Prostate gland (tissue), 2 donors: ENCODE measurements around the gene CBX2. TPM values are rescaled to one million over a fixed set of nuclear protein-coding genes. Genes with fewer than 3 reads are reported as not detected.
A peak's percentile ranks its signal among the peaks of the same experiment; 100 is the strongest.

Experiments
- DNase-seq: peaks from one replicate; pipeline ENCODE4 v3.0.0-alpha.2; 2019; ENCODE audit warnings: low spot score
- H3K27ac ChIP-seq, 2 donors: fragments of 200-600 bp; sonication (generic); 2 replicates each; pipeline ENCODE4 v1.5.1; 2017 to 2019
- H3K27me3 ChIP-seq: fragments of 200-600 bp; sonication (generic); replicated peaks from 2 replicates; pipeline ENCODE4 v1.5.1; 2019; ENCODE audit not compliant: insufficient read depth
- H3K36me3 ChIP-seq, 2 donors: fragments of 200-600 bp; sonication (generic); 1 replicate in 1 of 2; 2 replicates in 1 of 2; pipeline versions ENCODE4 v1.5.1 to v1.8.1; 2017 to 2019
- H3K4me1 ChIP-seq: fragments of 200-600 bp; sonication (generic); replicated peaks from 2 replicates; pipeline ENCODE4 v1.5.1; 2019
- H3K4me3 ChIP-seq, 2 donors: fragments of 200-600 bp; sonication (generic); 2 replicates each; pipeline ENCODE4 v1.5.1; 2017 to 2019
- H3K9me3 ChIP-seq: fragments of 200-600 bp; sonication (generic); 2 replicates; pipeline ENCODE4 v1.5.1; 2017
- POLR2A ChIP-seq: fragments of 450-650 bp; IDR thresholded peaks from one replicate; pipeline ENCODE4 v1.6.1; 2016; ENCODE audit warnings: antibody characterized with exemption, mild to moderate bottlenecking
- POLR2AphosphoS5 ChIP-seq: sonication (generic); formaldehyde crosslinking; IDR thresholded peaks from one replicate; pipeline ENCODE4 v1.6.1; 2017; ENCODE audit warnings: antibody characterized with exemption
- WGBS: methylation state at CpG from one replicate; pipeline ENCODE4 v1.1.5; 2018; 5-methylcytosine and 5-hydroxymethylcytosine counted together
- intact Hi-C: fragments of 100-400 bp; cut with DNase I; formaldehyde crosslinking; loops from one replicate; pipeline ENCODE4 v1.14.2; 2022
- total RNA-seq, 2 donors: library from RNA; depleted of rRNA; stranded (reverse); fragments of >200 nt; gene quantifications; one replicate each; pipeline ENCODE4 v1.1.0, GENCODE V29; 2016
- TF ChIP-seq, protein P1 (sequence below), 4 experiments: fragments of 200-600 bp in 2 of 4; fragments of 450-650 bp in 2 of 4; sonication (generic) in 2 of 4; IDR thresholded peaks; 1 replicate in 3 of 4; 2 replicates in 1 of 4; pipeline ENCODE4 v1.5.1; 2016 to 2019; ENCODE audit warnings: antibody characterized with exemption in 4 of 4, mild to moderate bottlenecking in 2 of 4, moderate library complexity in 2 of 4

The CBX2 gene
- total RNA-seq, 2 donors from 2014 or later = 2.0 to 17.0 TPM

DNA sequence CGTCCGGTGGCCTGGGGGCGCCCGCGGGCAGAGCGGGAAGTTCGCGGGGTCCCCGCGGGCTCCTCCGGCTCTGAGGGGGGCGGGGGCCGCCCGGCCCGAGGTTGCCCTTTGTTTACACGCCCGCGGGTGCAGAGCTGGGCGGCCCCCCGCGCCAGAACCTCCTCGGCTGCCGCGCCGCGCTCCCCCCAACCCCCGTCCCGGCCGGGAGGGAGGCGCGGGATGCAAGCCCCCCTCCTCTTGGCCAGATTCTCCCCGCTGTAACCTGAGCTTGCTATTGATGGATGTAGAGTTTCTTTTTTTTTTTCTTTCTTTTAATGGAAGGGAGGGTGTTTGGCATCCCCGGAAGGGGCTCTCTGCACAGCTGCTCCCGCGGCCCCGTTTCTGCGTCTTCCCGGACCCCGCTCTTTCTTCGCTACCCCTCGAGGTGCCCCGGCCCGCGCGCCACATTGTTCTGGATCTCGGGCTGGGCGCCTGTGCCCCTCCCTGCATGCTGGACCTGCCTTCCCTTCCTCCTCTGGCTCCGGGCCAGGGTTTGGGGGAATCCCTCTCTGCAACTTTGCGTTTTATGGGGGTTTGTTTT lies 646 bp downstream of the CBX2 start:
- H3K9me3 ChIP-seq = no peaks in the 10 kb centered on the region
- peak overlapping the region; percentile 37 to 54 for H3K4me3 ChIP-seq
- no peak for DNase-seq
- no peaks in the 10 kb centered on the region for H3K36me3 ChIP-seq
- H3K4me1 ChIP-seq = peaks cover 7% of the 10 kb centered on the region
- 2% methylated on average over 34 of the region's 49 CpGs for WGBS
- intact Hi-C loops = no loop called here
- TF ChIP-seq POLR2A (no peak), POLR2AphosphoS5 (no peak)
- TF ChIP-seq, protein P1, sequence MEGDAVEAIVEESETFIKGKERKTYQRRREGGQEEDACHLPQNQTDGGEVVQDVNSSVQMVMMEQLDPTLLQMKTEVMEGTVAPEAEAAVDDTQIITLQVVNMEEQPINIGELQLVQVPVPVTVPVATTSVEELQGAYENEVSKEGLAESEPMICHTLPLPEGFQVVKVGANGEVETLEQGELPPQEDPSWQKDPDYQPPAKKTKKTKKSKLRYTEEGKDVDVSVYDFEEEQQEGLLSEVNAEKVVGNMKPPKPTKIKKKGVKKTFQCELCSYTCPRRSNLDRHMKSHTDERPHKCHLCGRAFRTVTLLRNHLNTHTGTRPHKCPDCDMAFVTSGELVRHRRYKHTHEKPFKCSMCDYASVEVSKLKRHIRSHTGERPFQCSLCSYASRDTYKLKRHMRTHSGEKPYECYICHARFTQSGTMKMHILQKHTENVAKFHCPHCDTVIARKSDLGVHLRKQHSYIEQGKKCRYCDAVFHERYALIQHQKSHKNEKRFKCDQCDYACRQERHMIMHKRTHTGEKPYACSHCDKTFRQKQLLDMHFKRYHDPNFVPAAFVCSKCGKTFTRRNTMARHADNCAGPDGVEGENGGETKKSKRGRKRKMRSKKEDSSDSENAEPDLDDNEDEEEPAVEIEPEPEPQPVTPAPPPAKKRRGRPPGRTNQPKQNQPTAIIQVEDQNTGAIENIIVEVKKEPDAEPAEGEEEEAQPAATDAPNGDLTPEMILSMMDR (IDR thresholded peaks at IDR 0.05) = no peak
- H3K27ac ChIP-seq = no peak overlapping the region
- H3K27me3 ChIP-seq = peaks cover 5% of the 10 kb centered on the region

- no peak for TF ChIP-seq POLR2A
- no peak for TF ChIP-seq POLR2AphosphoS5
- TF ChIP-seq, protein P1 (IDR thresholded peaks at IDR 0.05) = no peak
- WGBS = 33% methylated on average over 17 of the region's 17 CpGs
- DNase-seq = no peak
- intact Hi-C loops = no loop called here
- no peak overlapping the region for H3K4me3 ChIP-seq
- no peak overlapping the region for H3K27ac ChIP-seq
- peaks cover 5% of the 10 kb centered on the region for H3K27me3 ChIP-seq
- H3K4me1 ChIP-seq = peaks cover 7% of the 10 kb centered on the region
- no peaks in the 10 kb centered on the region for H3K36me3 ChIP-seq
- no peaks in the 10 kb centered on the region for H3K9me3 ChIP-seq
Measured at GRCh38 chr17:79779084-79779529, 1.2 kb downstream of the CBX2 start.

GRCh38 chr17:79779661-79780365 lies 1.9 kb downstream of the CBX2 start:
- TF ChIP-seq, protein P1 (IDR thresholded peaks at IDR 0.05) = no peak
- TF ChIP-seq POLR2AphosphoS5 = peak; percentile 31
- no peak for TF ChIP-seq POLR2A
- peaks cover 5% of the 10 kb centered on the region for H3K27me3 ChIP-seq
- H3K9me3 ChIP-seq = no peaks in the 10 kb centered on the region
- intact Hi-C loops = no loop called here
- DNase-seq = no peak
- H3K4me3 ChIP-seq = no peak overlapping the region
- no peaks in the 10 kb centered on the region for H3K36me3 ChIP-seq
- peaks cover 7% of the 10 kb centered on the region for H3K4me1 ChIP-seq
- 85% methylated on average over 10 of the region's 10 CpGs for WGBS
- no peak overlapping the region for H3K27ac ChIP-seq

DNA sequence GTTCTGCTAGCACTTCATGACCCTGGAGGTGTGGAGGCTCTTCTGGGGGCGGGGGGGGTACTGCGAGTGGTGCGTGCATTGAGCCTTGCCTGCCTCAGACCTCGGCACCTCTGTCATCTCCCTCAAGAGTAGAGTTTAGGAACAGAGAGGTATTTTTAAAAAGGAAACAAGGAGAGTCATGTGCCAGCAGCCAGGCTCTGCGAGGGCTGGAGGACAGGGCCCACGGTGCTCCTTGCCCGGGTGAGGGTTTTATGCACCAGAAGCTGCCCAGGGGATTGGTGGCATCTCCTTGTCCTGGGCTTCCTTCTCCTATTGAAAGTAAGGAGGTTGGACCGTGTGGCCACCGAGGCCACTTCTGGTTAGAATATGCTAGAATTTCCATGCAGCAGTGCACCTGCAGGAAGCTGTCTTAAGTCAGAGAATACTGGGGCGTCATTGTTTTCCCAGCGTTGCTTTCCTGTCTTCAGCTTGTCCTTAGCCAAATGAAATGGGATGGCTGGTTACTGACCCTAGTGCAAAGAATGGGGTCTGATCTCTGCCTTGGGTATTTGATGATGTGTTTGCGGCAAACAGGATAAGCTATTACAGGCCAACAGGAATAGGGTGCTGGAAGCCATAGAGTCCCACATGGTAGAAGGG lies 3.2 kb downstream of the CBX2 start:
- no peak for DNase-seq
- intact Hi-C loops = no loop called here
- 89% methylated on average over 12 of the region's 12 CpGs for WGBS

More for the DNA sequence above, 3.2 kb downstream of the CBX2 start:
- Histone ChIP-seq H3K4me3 (no peak overlapping the region), H3K27ac (no peak overlapping the region), H3K9me3 (no peaks in the 10 kb centered on the region), H3K27me3 (peaks cover 5% of the 10 kb centered on the region), H3K4me1 (peaks cover 7% of the 10 kb centered on the region), H3K36me3 (no peaks in the 10 kb centered on the region)
- TF ChIP-seq POLR2A = no peak
- TF ChIP-seq, protein P1 (IDR thresholded peaks at IDR 0.05) = no peak
- no peak for TF ChIP-seq POLR2AphosphoS5
